Neural progenitor cell (in vitro differentiated cells): Measurements from ENCODE around the gene PPIL6.

Experiments
- EZH2 ChIP-seq: fragments of 200-600 bp; sonication (generic); IDR thresholded peaks from 2 replicates; pipeline ENCODE4 v1.6.1; 2017; ENCODE audit warnings: antibody characterized with exemption, mild to moderate bottlenecking, moderate library complexity
- EZH2phosphoT487 ChIP-seq: fragments of 200-600 bp; sonication (generic); IDR thresholded peaks from 2 replicates; pipeline ENCODE4 v1.6.1; 2017; ENCODE audit warnings: antibody characterized with exemption
- TF ChIP-seq, protein P1 (sequence below): fragments of 200-600 bp; sonication (generic); IDR thresholded peaks from 2 replicates; pipeline ENCODE4 v1.5.1; 2017; ENCODE audit warnings: antibody characterized with exemption, mild to moderate bottlenecking

DNA sequence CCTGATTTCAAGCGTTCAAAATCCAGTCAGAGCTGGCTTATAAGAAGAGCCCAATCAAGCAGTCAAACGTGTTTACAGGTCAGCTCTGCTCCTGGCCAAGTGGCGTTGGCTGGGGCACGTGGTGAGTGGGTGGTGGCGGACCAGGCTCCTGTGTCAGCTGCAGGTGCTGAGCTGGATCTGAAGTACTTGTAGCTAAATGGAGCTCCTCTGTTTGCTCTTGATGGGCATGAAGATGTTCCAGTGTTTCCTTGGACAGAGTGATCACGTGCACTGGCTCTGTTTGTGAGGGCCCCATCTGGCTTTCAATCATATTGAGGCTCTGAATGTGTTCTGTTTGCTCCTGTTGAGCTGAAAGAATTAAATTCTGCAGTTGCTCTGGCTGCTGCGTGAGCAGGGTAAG is 25.3 kb upstream of the PPIL6 start:
- TF ChIP-seq, protein P1, sequence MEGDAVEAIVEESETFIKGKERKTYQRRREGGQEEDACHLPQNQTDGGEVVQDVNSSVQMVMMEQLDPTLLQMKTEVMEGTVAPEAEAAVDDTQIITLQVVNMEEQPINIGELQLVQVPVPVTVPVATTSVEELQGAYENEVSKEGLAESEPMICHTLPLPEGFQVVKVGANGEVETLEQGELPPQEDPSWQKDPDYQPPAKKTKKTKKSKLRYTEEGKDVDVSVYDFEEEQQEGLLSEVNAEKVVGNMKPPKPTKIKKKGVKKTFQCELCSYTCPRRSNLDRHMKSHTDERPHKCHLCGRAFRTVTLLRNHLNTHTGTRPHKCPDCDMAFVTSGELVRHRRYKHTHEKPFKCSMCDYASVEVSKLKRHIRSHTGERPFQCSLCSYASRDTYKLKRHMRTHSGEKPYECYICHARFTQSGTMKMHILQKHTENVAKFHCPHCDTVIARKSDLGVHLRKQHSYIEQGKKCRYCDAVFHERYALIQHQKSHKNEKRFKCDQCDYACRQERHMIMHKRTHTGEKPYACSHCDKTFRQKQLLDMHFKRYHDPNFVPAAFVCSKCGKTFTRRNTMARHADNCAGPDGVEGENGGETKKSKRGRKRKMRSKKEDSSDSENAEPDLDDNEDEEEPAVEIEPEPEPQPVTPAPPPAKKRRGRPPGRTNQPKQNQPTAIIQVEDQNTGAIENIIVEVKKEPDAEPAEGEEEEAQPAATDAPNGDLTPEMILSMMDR, result no peak
- TF ChIP-seq EZH2phosphoT487, result no peak
- TF ChIP-seq EZH2, result no peak
